HS-5 (cell line): ENCODE data around the gene PRKN.

Experiments used
- DNase-seq: peaks from one replicate; pipeline ENCODE4 v3.0.0-alpha.2; 2012; ENCODE audit warnings: low read depth

The PRKN gene

GRCh38 chr6:161792851-161793493, 934.6 kb downstream of the PRKN start:
- DNase-seq = no peak

DNA sequence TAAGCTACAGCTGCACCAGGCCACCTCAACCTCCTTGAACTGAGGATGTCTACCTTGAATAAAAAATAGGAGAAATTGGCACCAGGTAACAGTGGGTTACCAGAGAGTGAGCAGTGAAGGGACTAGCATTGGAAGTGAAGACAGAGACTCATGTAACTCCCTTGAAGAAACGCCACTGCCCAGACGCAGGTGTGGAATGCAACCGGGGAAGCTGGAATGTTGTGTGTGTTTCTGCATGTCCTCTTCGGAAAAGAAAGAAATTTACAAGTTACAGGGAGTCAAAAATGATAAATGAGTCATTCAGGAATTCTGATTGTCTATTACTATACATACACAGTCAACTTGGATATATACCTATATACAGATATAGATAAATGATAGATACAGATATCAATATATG, 939.0 kb downstream of the PRKN start:
- no peak for DNase-seq

GRCh38 chr6:161772176-161772575, 955.4 kb downstream of the PRKN start:
- DNase-seq = no peak

GRCh38 chr6:161761966-161762365, 965.6 kb downstream of the PRKN start:
- no peak for DNase-seq

- no peak for DNase-seq
Measured at GRCh38 chr6:161755080-161755479, 972.5 kb downstream of the PRKN start.

DNA sequence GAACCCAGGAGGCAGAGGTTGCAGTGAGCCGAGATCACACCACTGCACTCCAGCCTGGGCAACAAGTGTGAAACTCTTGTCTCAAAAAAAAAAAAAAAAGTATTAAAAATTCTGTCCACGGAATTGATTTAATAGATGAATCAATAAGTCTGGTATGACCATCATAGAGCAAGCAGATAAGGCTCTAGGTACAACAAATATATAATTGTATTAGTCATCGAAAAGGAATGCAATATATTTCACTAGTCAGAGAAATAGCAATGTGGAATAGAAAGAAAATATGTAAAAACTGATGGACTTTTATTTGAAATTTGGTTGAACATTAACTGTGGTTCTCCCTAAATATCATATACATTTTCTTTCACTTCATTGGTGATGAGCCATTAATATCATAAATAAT, 976.9 kb downstream of the PRKN start:
- DNase-seq = peak; percentile 9

- DNase-seq = no peak
Measured at GRCh38 chr6:161749576-161749975, 978.0 kb downstream of the PRKN start.

DNA sequence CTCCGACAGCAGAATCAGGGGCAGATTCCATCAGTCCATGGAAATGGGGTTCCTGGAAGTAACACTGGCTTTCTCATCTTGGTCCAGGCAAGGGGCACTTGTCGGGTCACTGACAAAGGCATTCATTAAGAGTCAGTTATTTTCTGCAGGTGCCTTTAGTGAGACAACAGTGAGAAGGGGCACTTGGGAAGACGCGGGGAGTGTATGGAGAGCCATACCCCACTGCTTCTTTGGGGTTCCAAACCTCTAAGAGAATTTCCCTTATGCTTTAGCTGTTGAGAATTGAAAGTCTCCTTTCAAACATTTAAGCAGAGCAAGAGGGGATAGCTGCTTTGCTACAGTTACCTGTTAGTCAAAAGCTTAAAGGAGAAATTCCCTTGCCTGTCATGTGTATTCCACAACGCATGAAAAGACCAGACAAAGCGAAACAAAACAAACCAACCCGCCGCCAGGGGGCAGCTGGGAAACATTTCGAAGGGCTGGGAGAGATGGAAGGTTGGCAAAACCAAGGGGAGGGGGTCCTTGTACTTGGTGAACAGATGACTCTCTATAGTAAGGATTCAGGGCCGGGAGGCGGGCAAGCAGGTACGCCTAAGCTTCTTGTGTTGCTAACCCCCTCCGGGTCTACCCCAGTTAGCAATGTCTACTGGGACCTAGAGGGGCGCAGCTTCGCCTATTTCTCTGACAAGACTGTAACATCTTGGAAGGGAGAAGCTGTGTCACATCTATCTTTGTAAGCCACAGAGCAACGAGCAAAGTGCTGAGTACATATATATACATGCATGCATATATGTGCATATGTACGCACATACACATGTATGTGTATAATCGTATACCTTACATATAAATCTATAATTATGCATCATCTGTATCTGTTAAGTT, 978.8 kb downstream of the PRKN start:
- DNase-seq = no peak

GRCh38 chr6:161747506-161747905, 980.1 kb downstream of the PRKN start:
- no peak for DNase-seq

DNA sequence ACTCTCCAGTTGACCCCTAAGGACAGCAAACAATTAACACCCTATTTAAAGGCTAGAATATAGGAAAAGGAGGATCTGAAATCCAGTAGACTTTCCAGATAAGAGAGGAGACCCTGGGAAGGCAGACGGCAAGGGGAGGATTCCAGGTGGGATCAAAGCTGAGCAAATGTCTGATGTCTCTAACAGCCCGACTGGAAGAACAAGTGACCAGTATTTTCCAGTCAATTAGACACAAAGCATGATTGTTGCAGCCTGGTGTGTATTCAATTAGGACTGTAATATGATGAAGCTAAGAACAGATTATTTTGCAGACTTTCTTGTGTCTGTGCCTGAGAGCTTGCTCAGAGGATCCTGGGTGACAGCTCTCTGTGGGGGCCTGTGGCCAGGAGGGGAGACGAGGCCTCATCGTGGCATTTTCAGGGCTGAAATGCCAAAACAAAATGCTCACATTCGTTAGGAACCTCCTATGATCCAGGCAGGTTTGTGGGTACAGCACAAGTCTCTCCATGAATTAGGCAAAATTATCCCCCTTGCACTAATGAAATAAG, 981.9 kb downstream of the PRKN start:
- no peak for DNase-seq

DNA sequence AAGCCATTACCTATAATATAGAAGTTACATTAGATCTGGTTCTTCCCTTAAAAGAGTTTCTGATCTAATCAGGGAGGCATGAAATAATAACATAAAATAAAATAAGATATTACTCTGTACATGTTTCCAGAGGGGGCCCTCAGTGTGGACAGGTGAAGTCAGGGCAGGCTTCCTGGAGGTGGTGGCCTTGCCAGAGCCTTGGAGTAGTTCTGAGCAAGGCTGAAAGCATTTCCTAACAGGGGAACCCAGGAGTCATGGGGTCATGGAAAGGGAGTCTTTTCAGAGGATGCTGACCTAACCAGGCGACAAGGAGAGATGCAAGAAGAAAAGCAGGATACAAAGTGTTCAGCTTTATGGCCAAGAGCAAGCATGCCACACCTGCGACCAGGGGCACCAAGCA, 982.4 kb downstream of the PRKN start:
- no peak for DNase-seq

GRCh38 chr6:161744211-161745067, 983.1 kb downstream of the PRKN start:
- no peak for DNase-seq

DNA sequence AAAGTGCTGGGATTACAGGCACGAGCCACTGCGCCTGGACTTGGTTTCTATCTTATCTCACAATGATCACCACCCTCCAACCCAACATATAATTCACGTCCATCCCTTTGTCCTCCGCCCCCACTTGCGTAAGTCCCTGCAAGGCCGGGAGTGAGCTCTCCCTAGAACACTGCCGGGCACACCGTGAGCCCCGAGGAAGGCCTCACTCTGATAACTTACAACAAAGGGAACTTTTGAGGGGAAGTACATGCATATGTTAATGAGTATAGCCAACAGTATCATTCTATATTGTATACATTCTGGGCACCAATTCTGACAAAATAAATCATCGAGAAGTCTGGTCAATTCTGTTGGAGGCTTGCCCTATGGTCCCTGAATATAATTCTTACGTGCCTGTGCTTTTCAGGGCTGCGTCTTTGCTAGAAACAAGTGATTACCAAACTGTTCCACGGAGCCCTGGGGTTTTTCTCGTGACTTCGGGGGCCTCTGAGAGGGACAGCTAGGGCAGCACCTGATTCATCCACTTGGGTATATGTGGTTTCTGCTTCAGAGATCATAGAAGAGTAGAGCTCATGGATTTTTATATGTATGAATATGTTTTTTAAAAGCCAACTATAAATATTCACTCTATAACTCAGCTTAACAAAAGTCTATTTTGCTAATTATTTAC, 983.9 kb downstream of the PRKN start:
- DNase-seq = no peak

DNA sequence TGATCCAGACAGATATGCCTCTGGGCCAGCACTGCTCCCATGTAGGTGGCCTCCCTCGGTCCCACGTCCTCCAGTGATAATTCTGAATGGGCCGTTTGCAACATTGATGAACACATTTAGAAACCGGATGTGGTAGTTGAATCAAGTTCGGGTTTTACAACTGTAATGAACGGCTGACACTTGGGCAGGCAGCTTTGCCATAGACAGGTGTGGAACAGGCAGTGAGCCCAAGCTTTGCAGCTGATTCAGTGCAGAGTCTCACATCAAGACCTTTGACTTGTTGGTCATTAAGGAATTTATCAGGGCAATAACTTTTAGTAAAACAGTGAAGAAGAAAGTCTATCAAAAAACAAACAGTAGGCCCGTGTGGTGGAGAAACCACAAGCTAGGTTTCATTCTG, 987.1 kb downstream of the PRKN start:
- DNase-seq = no peak

DNA sequence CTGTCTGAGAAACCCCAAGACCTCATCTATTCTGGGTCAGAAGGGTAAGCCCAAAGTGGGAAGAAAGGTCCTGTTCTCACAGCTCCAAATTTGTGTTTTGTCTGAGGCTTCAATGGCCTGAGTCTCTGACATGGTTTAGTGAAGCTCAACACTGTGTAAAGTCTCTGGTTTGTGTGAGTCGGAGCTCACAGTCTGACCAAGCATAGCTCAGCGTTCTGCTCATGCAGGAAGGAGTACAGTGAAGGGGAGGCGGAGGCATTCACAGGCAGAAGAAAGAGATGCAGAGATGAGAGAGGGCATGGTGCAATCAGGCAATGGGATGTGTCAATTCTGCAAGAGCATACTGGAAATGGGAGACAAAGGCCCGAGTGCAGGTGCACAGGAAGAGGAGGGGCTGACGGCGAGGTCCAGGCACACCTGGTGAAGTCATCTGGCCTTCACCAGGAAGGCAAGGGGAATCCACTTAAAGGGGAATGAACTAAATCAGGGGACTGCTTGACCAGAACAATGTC, 990.7 kb downstream of the PRKN start:
- no peak for DNase-seq

DNA sequence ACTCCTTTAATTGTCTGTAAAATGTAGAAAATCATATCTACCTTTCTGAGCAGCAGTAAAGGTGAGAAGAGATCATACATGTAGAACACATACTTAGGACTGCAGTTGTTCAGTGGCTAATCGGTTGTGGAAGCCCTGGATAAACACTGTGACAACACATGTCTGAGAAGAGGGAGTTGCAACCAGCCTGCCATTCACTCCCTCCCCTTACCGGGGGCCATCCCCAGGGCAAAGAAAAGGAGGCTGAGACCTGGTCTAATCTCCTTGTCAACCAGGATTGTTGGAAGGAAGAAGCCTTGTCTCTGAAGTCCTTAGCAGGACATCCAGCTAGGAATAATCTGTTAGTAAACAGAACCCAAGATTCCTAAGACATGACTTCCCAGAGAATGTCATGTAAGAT, 991.2 kb downstream of the PRKN start:
- DNase-seq = no peak

- DNase-seq = no peak
Measured at GRCh38 chr6:161732594-161732993, 995.0 kb downstream of the PRKN start.

DNA sequence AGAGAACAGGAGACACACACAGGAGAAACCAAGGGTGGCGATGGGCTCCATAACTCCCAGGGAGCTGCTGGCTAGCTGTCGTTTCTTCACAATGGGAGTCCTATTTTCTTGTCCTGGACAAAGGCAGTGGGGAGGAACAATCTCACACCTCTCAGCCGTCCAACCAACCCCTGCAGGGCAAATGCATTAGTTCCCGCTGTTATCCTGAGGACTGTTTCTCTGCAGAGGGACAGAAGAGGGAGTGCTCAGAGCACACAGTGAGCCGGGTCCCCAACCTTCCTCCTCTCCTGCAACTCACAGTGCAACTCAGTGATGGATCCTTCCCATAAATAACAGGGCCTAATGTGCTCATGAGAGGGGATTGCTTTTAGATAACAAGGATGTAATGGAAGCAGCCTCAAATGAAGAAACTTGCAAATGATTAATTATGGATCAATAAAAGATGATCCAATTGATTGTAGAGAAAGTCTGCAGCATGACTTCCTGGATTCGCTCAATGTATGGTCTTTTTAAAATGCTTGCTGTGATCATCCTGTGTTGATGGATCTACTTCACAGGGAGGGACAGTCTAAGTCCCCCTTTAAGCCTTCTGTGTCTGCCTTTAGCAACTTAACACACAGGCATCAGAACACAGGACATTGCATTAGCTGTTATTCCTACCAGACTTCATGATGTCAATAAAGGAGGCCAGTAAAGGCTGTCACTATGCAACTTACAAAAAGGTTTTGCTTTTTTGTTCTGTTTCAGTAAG, 1000.3 kb downstream of the PRKN start:
- no peak for DNase-seq

GRCh38 chr6:161722394-161722793, 1005.2 kb downstream of the PRKN start:
- DNase-seq = no peak

GRCh38 chr6:161721511-161721910, 1006.1 kb downstream of the PRKN start:
- no peak for DNase-seq

- no peak for DNase-seq
Measured at GRCh38 chr6:161716176-161716575, 1011.4 kb downstream of the PRKN start.
